ENCODE results near the gene MMS22L. TPM values are rescaled to one million over a fixed set of nuclear protein-coding genes. Genes with fewer than 3 reads are reported as not detected.

MMS22L gene
- total RNA-seq, 1 donor from 2014 or later: 37.5 TPM

DNA sequence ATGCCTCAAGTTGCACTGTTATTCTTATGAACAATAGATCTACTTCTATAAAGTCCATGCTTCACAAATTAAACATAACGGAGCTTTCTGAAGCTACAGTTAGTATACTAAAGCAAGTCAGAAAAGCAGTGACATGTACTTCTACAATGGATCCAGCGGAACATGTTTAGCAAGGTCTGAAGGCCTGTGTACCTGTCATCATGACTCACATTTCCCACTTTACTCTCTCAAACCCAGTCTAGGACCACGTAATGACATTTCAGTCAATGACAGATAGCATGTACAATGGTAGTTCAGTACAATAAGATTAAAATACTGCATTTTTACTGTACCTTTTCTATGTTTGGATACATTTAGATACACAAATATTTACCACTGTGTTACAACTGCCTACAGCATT is 132.1 kb downstream of the MMS22L start:
- TF ChIP-seq, protein P1, sequence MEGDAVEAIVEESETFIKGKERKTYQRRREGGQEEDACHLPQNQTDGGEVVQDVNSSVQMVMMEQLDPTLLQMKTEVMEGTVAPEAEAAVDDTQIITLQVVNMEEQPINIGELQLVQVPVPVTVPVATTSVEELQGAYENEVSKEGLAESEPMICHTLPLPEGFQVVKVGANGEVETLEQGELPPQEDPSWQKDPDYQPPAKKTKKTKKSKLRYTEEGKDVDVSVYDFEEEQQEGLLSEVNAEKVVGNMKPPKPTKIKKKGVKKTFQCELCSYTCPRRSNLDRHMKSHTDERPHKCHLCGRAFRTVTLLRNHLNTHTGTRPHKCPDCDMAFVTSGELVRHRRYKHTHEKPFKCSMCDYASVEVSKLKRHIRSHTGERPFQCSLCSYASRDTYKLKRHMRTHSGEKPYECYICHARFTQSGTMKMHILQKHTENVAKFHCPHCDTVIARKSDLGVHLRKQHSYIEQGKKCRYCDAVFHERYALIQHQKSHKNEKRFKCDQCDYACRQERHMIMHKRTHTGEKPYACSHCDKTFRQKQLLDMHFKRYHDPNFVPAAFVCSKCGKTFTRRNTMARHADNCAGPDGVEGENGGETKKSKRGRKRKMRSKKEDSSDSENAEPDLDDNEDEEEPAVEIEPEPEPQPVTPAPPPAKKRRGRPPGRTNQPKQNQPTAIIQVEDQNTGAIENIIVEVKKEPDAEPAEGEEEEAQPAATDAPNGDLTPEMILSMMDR (conservative IDR thresholded peaks at IDR 0.05): no peak
- no peak overlapping the region for H3K27ac Mint-ChIP-seq (ENCODE audit: unreplicated experiment)
- peaks cover 6% of the 10 kb centered on the region for H3K9me3 Mint-ChIP-seq
- DNase-seq (ENCODE audit: low read depth, low spot score): no peak
- no peak overlapping the region for H3K4me3 Mint-ChIP-seq
- H3K27me3 Mint-ChIP-seq (ENCODE audit: low read depth): no peaks in the 10 kb centered on the region
- H3K4me1 Mint-ChIP-seq: no peaks in the 10 kb centered on the region
- H3K36me3 Mint-ChIP-seq (ENCODE audit: low read depth): peaks cover 25% of the 10 kb centered on the region

DNA sequence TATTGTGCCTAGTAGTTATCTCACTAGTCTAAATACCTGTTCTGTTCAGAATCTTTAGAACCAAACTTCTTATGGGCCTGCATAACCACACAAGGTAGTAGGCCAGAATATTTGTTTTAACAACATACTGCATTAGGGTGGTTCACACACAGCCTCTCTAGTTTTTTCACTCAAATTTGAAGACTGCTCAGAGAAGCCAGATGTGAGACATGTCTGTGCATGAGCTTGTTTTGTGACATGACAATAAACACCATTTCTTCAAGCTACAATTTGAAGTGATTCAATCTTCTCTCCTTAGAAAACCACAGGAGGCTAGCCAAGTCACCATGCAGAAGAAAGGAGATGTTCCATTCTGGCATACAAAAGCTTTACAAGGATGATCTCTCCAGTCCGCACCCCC is 135.6 kb downstream of the MMS22L start:
- H3K4me3 Mint-ChIP-seq: no peak overlapping the region
- no peaks in the 10 kb centered on the region for H3K9me3 Mint-ChIP-seq
- no peaks in the 10 kb centered on the region for H3K27me3 Mint-ChIP-seq (ENCODE audit: low read depth)
- no peaks in the 10 kb centered on the region for H3K4me1 Mint-ChIP-seq
- DNase-seq (ENCODE audit: low read depth, low spot score): no peak
- TF ChIP-seq, protein P1 (conservative IDR thresholded peaks at IDR 0.05): no peak
- H3K27ac Mint-ChIP-seq (ENCODE audit: unreplicated experiment): no peak overlapping the region
- peaks cover 20% of the 10 kb centered on the region for H3K36me3 Mint-ChIP-seq (ENCODE audit: low read depth)

DNA sequence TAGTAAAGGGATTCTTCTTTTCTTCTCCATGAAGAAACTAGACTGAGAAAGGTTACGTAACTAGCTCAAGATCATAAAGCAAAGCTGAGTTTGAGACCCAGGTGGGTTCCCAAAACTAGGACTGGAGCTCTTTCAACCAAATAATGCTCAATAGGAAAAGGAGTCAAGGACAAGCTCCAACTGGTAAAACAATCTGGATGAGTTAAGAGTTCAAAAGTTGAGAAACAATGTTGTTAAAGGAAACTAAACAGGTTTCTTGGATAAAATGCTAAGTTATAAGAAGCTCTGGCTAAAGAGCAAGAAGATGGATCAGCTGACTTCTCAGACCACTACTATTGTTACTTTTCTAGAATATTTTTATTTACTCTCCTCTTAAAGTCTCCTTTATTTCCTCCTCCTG is 137.3 kb downstream of the MMS22L start:
- Mint-ChIP-seq H3K27me3 (ENCODE audit: low read depth) (no peaks in the 10 kb centered on the region), H3K9me3 (no peaks in the 10 kb centered on the region), H3K36me3 (ENCODE audit: low read depth) (peaks cover 18% of the 10 kb centered on the region), H3K4me3 (no peak overlapping the region), H3K4me1 (no peaks in the 10 kb centered on the region), H3K27ac (ENCODE audit: unreplicated experiment) (no peak overlapping the region)
- DNase-seq (ENCODE audit: low read depth, low spot score): no peak
- TF ChIP-seq, protein P1 (conservative IDR thresholded peaks at IDR 0.05): no peak

DNA sequence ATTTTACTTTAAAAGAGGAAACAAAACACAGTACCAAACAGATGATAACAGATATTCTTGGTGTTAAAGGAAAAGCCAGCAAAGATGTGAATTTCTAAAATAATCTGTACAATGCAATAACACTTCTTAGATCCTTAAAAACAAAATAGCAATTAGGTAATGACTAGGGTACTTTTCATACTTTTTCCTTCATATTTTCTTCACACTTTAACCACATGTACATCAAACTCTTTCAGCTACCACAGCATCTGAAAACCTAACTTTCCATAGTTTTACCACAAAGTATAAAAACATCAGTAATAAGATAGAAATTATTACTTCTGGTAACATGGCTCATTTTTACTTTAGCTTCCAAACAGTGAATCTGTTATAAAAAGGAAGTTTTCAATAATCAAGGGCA is 141.3 kb downstream of the MMS22L start:
- H3K9me3 Mint-ChIP-seq: no peaks in the 10 kb centered on the region
- no peak for DNase-seq (ENCODE audit: low read depth, low spot score)
- TF ChIP-seq, protein P1 (conservative IDR thresholded peaks at IDR 0.05): no peak
- H3K27ac Mint-ChIP-seq (ENCODE audit: unreplicated experiment): no peak overlapping the region
- H3K27me3 Mint-ChIP-seq (ENCODE audit: low read depth): no peaks in the 10 kb centered on the region
- no peaks in the 10 kb centered on the region for H3K4me1 Mint-ChIP-seq
- H3K4me3 Mint-ChIP-seq: no peak overlapping the region
- peaks cover 17% of the 10 kb centered on the region for H3K36me3 Mint-ChIP-seq (ENCODE audit: low read depth)

DNA sequence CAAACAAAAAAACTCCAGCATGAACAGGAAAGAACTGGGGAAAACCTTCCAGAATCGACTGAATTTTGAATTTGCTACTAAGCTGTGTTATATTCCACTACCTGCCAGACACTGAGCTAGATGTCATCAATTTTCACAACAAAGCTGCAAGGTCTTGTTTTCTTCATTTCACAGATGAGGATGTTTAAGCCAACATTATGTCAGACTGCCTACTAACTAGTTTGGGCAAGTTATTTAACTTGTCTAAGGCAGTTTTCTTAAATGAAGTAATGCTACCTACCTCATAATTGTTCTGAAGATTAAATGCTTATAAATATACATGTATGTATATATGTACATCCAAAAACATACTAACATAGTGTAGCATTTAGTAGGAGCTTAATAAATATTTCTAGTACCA is 144.4 kb downstream of the MMS22L start:
- TF ChIP-seq, protein P1 (conservative IDR thresholded peaks at IDR 0.05): no peak
- Mint-ChIP-seq H3K9me3 (no peaks in the 10 kb centered on the region), H3K36me3 (ENCODE audit: low read depth) (peaks cover 6% of the 10 kb centered on the region), H3K4me1 (no peaks in the 10 kb centered on the region), H3K27me3 (ENCODE audit: low read depth) (no peaks in the 10 kb centered on the region), H3K4me3 (no peak overlapping the region), H3K27ac (ENCODE audit: unreplicated experiment) (no peak overlapping the region)
- DNase-seq (ENCODE audit: low read depth, low spot score): no peak

Measured in neural crest cell (in vitro differentiated cells).